Measurements from ENCODE around the gene CANX.

CANX gene

GRCh38 chr5:179773686-179774040, 74.9 kb downstream of the CANX start:
- DNase-seq (ENCODE audit: extremely low read depth in 1 of 2, low read depth in 1 of 2) = no peak

DNA sequence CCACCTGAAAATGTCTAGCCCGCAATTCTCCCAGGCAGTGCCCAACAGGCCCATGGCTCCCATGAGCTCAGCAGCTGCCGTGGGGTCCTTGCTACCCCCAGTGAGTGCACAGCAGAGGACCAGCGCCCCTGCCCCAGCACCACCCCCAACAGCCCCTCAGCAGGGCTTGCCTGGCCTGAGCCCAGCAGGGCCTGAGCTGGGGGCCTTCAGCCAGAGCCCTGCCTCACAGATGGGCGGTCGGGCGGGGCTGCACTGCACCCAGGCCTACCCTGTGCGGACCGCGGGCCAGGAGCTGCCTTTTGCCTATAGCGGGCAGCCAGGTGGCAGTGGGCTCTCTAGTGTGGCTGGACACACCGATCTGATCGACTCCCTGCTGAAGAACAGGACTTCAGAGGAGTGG, 75.7 kb downstream of the CANX start:
- DNase-seq (ENCODE audit: extremely low read depth in 1 of 2, low read depth in 1 of 2) = no peak

- no peak for DNase-seq (ENCODE audit: extremely low read depth in 1 of 2, low read depth in 1 of 2)
These were observed 77.7 kb downstream of the CANX start for GRCh38 chr5:179776411-179776938.

DNA sequence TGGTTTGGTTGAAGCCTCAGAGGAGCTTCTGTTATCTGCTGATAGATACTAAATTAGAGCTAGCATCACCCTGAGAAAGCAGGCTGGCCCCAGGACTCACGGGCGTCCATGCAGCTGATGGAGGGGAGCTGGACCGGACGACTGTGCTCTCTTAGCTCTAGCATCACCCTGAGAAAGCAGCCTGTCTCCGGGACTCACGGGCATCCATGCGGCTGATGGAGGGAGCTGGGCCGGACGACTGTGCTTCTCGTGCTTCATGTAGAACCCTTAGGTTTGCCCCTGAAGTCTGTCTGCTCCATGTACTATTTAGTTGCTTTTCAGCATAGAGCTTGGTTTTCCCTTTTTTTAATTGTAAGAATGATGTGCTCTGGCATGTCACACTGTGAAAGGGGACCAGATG, 78.7 kb downstream of the CANX start:
- no peak for DNase-seq (ENCODE audit: extremely low read depth in 1 of 2, low read depth in 1 of 2)

DNA sequence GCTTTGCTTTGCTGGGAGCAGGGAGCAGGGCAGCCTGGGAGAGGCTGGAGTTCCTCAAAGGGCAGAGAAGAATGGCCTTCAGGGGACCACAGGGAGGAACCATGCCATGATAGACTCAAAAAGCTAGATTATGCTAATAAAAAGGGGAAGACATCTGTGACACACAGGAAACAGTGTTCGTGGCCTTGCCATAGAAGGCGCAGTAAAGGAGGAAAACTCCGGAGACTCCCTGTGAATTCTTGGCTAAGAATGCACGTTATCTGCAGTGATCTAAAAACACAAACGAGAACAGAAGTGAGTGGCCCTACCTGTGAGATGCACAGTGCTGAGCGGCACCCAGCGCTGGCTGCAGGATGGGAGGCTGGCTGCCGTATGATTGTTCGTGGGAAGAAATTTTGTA, 79.1 kb downstream of the CANX start:
- no peak for DNase-seq (ENCODE audit: extremely low read depth in 1 of 2, low read depth in 1 of 2)

DNA sequence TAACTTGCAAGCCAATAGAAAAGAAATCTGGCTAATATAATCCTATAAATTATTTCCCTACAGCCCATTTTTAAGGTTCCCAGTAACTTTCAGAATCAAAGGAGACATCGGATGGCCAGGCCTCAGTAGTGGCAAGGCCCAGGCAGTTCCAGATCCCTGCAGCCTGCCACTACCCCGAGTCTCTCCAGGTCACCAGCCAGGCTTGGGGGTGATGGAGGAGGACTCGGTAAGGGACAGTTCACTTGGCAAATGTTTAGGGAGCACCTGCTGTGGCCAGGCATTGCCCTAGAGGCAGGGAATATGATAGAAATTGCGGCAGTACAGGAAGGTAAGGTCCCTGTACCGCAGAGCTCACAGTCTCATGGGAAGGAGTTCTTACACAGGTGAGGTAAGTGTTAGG, 79.8 kb downstream of the CANX start:
- DNase-seq (ENCODE audit: extremely low read depth in 1 of 2, low read depth in 1 of 2) = no peak

GRCh38 chr5:179779826-179780225, 81.1 kb downstream of the CANX start:
- DNase-seq (ENCODE audit: extremely low read depth in 1 of 2, low read depth in 1 of 2) = no peak

DNA sequence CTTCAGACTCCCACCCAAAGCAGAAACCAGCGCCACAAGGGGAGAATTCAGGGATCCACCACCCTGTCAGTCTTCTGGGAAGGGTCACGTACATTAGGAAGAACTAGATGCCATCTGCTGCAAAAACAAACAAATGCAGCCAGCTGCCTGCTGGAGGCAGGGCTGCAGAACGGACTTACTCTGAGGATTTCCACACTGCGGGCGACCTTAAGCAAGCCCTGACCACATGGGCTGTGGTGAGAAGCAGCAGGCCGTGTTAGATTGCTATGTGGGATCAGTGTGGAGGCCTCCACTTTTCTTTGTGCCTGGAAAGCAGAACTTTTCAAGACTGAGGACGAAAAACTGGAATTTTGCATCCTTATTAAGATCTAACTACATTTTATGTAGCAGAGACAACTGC, 81.6 kb downstream of the CANX start:
- DNase-seq (ENCODE audit: extremely low read depth in 1 of 2, low read depth in 1 of 2) = no peak
